HepG2 (cell line): ENCODE results near the gene ZNF79. TPM values are rescaled to one million over a fixed set of nuclear protein-coding genes. Genes with fewer than 3 reads are reported as not detected.

Source experiments
- AGO2 ChIP-seq: fragments of 200-400 bp; formaldehyde crosslinking; optimal IDR thresholded peaks from 2 replicates; pipeline ENCODE3; 2017; ENCODE audit warnings: mild to moderate bottlenecking, low read depth, low read length, moderate library complexity
- CHD2 ChIP-seq: IDR thresholded peaks from 2 replicates; pipeline ENCODE4 v1.6.1; 2011; ENCODE audit warnings: low read depth, low read length, improper control_type of control experiment
- ESRRA ChIP-seq: sonication (generic); formaldehyde crosslinking; IDR thresholded peaks from 2 replicates; pipeline ENCODE4 v1.5.1; 2020; ENCODE audit warnings: mild to moderate bottlenecking, low read depth, missing genetic modification reagents
- FOXM1 ChIP-seq: sonication (generic); formaldehyde crosslinking; IDR thresholded peaks from 2 replicates; pipeline ENCODE4 v1.5.0; 2020; ENCODE audit warnings: missing genetic modification reagents
- GATAD1 ChIP-seq: IDR thresholded peaks from 2 replicates; pipeline ENCODE4 v1.6.1; 2016; ENCODE audit warnings: missing genetic modification reagents, missing compliant biosample characterization
- KMT2A ChIP-seq: sonication (generic); formaldehyde crosslinking; IDR thresholded peaks from 2 replicates; pipeline ENCODE4 v1.4.0; 2020; ENCODE audit warnings: missing genetic modification reagents
- MEF2D ChIP-seq: sonication (generic); formaldehyde crosslinking; IDR thresholded peaks from 2 replicates; pipeline ENCODE4 v1.5.1; 2020; ENCODE audit warnings: mild to moderate bottlenecking, missing genetic modification reagents
- NCOR1 ChIP-seq: fragments of 200-600 bp; sonication (generic); IDR thresholded peaks from 2 replicates; pipeline ENCODE4 v1.7.0; 2017; ENCODE audit warnings: antibody characterized with exemption, low read length, borderline replicate concordance
- NFYB ChIP-seq: sonication (generic); formaldehyde crosslinking; IDR thresholded peaks from 2 replicates; pipeline ENCODE4 v1.4.0; 2020; ENCODE audit warnings: missing genetic modification reagents
- NR0B2 ChIP-seq: sonication (generic); formaldehyde crosslinking; IDR thresholded peaks from 2 replicates; pipeline ENCODE4 v1.4.0; 2020; ENCODE audit warnings: mild to moderate bottlenecking, missing genetic modification reagents
- PREB ChIP-seq: sonication (generic); formaldehyde crosslinking; IDR thresholded peaks from 2 replicates; pipeline ENCODE4 v1.4.0; 2020; ENCODE audit warnings: missing genetic modification reagents
- ZMYM3 ChIP-seq: sonication (generic); formaldehyde crosslinking; IDR thresholded peaks from 2 replicates; pipeline ENCODE4 v1.5.1; 2020; ENCODE audit warnings: mild to moderate bottlenecking, missing genetic modification reagents
- ZNF138 ChIP-seq: sonication (generic); formaldehyde crosslinking; IDR thresholded peaks from 2 replicates; pipeline ENCODE4 v1.5.0; 2020; ENCODE audit warnings: mild to moderate bottlenecking, low read depth, missing genetic modification reagents
- ZNF350 ChIP-seq: sonication (generic); formaldehyde crosslinking; IDR thresholded peaks from 2 replicates; pipeline ENCODE4 v1.4.0; 2020; ENCODE audit warnings: mild to moderate bottlenecking, low read depth, missing genetic modification reagents, borderline replicate concordance
- ZNF383 ChIP-seq: sonication (generic); formaldehyde crosslinking; IDR thresholded peaks from 2 replicates; pipeline ENCODE4 v1.4.0; 2020; ENCODE audit warnings: missing genetic modification reagents, mild to moderate bottlenecking, borderline replicate concordance
- ZNF615 ChIP-seq: sonication (generic); formaldehyde crosslinking; IDR thresholded peaks from 2 replicates; pipeline ENCODE4 v1.5.0; 2020; ENCODE audit warnings: mild to moderate bottlenecking, missing genetic modification reagents, borderline replicate concordance
- ZNF878 ChIP-seq: sonication (generic); formaldehyde crosslinking; IDR thresholded peaks from 2 replicates; pipeline ENCODE4 v1.8.1; 2023; ENCODE audit warnings: mild to moderate bottlenecking, missing genetic modification reagents, moderate library complexity
- polyA plus RNA-seq, 8 experiments: library from polyadenylated mRNA; depleted of rRNA in 3 of 8; stranded (reverse) in 7 of 8; unstranded in 1 of 8; fragments of >200 nt; fragmentation: Illumina TruSeq in 4 of 8; extraction: Trizol in 4 of 8; gene quantifications; 2 replicates each; pipeline versions ENCODE4 v1.2.1 to v1.2.3, GENCODE V29; 2011 to 2016; ENCODE audit warnings: low read depth in 4 of 8, missing spikeins in 1 of 8, mixed read lengths in 1 of 8; ENCODE audit not compliant: insufficient read depth in 1 of 8
- total RNA-seq, 5 experiments: library from RNA; depleted of rRNA; stranded (reverse); fragments of >200 nt; fragmentation: Illumina TruSeq; extraction: Trizol; gene quantifications; 2 replicates each; pipeline ENCODE4 v1.2.3, GENCODE V29; 2016; ENCODE audit warnings: low read depth in 1 of 5
- TF ChIP-seq, protein P1 (sequence below): sonication (generic); formaldehyde crosslinking; IDR thresholded peaks from 2 replicates; pipeline ENCODE4 v1.4.0; 2020; ENCODE audit warnings: missing genetic modification reagents, borderline replicate concordance
- TF ChIP-seq, protein P2 (sequence below): sonication (generic); formaldehyde crosslinking; IDR thresholded peaks from 2 replicates; pipeline ENCODE4; 2020; ENCODE audit warnings: missing genetic modification reagents, mild to moderate bottlenecking, borderline replicate concordance

Gene ZNF79
- total and polyA plus RNA-seq, 2 of the 13 experiments (the other 11 are each of a cell fraction or from before 2014, with no cell fraction given): 3.7 to 8.1 TPM

- peak; percentile 94 for TF ChIP-seq ZNF350 (CRISPR knock-in tag)
- TF ChIP-seq NFYB: 0 out of 2 replicates have a peak, but pooled peaks have one; percentile 19
- peak; percentile 84 for TF ChIP-seq CHD2
- no peak for TF ChIP-seq ZNF138 (CRISPR knock-in tag)
- TF ChIP-seq ZNF383: no peak
- TF ChIP-seq PREB (CRISPR knock-in tag): no peak
- no peak; the same call in 1 of the 2 replicates for TF ChIP-seq NR0B2 (CRISPR knock-in tag)
- TF ChIP-seq KMT2A (CRISPR knock-in tag): peak; percentile 94
- no peak for TF ChIP-seq AGO2
- TF ChIP-seq ZNF878 (CRISPR knock-in tag): 0 out of 2 replicates have a peak, but pooled peaks have one; percentile 21
- TF ChIP-seq, protein P1, sequence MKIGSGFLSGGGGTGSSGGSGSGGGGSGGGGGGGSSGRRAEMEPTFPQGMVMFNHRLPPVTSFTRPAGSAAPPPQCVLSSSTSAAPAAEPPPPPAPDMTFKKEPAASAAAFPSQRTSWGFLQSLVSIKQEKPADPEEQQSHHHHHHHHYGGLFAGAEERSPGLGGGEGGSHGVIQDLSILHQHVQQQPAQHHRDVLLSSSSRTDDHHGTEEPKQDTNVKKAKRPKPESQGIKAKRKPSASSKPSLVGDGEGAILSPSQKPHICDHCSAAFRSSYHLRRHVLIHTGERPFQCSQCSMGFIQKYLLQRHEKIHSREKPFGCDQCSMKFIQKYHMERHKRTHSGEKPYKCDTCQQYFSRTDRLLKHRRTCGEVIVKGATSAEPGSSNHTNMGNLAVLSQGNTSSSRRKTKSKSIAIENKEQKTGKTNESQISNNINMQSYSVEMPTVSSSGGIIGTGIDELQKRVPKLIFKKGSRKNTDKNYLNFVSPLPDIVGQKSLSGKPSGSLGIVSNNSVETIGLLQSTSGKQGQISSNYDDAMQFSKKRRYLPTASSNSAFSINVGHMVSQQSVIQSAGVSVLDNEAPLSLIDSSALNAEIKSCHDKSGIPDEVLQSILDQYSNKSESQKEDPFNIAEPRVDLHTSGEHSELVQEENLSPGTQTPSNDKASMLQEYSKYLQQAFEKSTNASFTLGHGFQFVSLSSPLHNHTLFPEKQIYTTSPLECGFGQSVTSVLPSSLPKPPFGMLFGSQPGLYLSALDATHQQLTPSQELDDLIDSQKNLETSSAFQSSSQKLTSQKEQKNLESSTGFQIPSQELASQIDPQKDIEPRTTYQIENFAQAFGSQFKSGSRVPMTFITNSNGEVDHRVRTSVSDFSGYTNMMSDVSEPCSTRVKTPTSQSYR (CRISPR knock-in tag): peak; percentile 9; the same call in 1 of the 2 replicates
- TF ChIP-seq ZNF615 (CRISPR knock-in tag): no peak
- TF ChIP-seq, protein P2, sequence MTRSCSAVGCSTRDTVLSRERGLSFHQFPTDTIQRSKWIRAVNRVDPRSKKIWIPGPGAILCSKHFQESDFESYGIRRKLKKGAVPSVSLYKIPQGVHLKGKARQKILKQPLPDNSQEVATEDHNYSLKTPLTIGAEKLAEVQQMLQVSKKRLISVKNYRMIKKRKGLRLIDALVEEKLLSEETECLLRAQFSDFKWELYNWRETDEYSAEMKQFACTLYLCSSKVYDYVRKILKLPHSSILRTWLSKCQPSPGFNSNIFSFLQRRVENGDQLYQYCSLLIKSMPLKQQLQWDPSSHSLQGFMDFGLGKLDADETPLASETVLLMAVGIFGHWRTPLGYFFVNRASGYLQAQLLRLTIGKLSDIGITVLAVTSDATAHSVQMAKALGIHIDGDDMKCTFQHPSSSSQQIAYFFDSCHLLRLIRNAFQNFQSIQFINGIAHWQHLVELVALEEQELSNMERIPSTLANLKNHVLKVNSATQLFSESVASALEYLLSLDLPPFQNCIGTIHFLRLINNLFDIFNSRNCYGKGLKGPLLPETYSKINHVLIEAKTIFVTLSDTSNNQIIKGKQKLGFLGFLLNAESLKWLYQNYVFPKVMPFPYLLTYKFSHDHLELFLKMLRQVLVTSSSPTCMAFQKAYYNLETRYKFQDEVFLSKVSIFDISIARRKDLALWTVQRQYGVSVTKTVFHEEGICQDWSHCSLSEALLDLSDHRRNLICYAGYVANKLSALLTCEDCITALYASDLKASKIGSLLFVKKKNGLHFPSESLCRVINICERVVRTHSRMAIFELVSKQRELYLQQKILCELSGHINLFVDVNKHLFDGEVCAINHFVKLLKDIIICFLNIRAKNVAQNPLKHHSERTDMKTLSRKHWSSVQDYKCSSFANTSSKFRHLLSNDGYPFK (CRISPR knock-in tag): peak; percentile 85; the same call in 1 of the 2 replicates
- TF ChIP-seq FOXM1 (CRISPR knock-in tag): no peak
- TF ChIP-seq NCOR1: no peak
- TF ChIP-seq GATAD1 (CRISPR knock-in tag): peak; percentile 98
- TF ChIP-seq ESRRA (CRISPR knock-in tag): 0 out of 2 replicates have a peak, but pooled peaks have one; percentile 54
- TF ChIP-seq MEF2D: no peak
- TF ChIP-seq ZMYM3 (CRISPR knock-in tag): no peak
These were observed at the start of gene ZNF79 (continued) for GRCh38 chr9:127423934-127424675.
